Smooth muscle cell (in vitro differentiated cells): ENCODE results near the gene CD2BP2. TPM values are rescaled to one million over a fixed set of nuclear protein-coding genes. Genes with fewer than 3 reads are reported as not detected.

ENCODE experiments used
- DNase-seq: peaks from one replicate; lab custom pipeline; 2025; ENCODE audit not compliant: unreplicated experiment; lab: John Stamatoyannopoulos, UW
- H2AFZ ChIP-seq: fragments of 200-600 bp; sonication (generic); 2 replicates; pipeline ENCODE4 v1.6.0; 2016; ENCODE audit warnings: antibody characterized with exemption, low read depth, mild to moderate bottlenecking
- H3F3A ChIP-seq: fragments of 200-600 bp; sonication (generic); 2 replicates; pipeline ENCODE4 v1.6.0; 2017; ENCODE audit warnings: antibody characterized with exemption, low read depth
- H3K27ac ChIP-seq: fragments of 200-600 bp; sonication (generic); 2 replicates; pipeline ENCODE4 v1.5.1; 2016; ENCODE audit warnings: low read depth, mild to moderate bottlenecking
- H3K27me3 ChIP-seq: fragments of 200-600 bp; sonication (generic); 2 replicates; pipeline ENCODE4 v1.6.1; 2016; ENCODE audit warnings: low read depth, mild to moderate bottlenecking
- H3K36me3 ChIP-seq: fragments of 200-600 bp; sonication (generic); 2 replicates; pipeline ENCODE4 v1.5.1; 2016; ENCODE audit warnings: low read depth
- H3K4me1 ChIP-seq: fragments of 200-600 bp; sonication (generic); 2 replicates; pipeline ENCODE4 v1.5.1; 2016; ENCODE audit warnings: low read depth
- H3K4me2 ChIP-seq: fragments of 200-600 bp; sonication (generic); 2 replicates; pipeline ENCODE4 v1.6.0; 2016; ENCODE audit warnings: mild to moderate bottlenecking
- H3K4me3 ChIP-seq: fragments of 200-600 bp; sonication (generic); 2 replicates; pipeline ENCODE4 v1.5.1; 2016; ENCODE audit warnings: mild to moderate bottlenecking
- H3K79me2 ChIP-seq: fragments of 200-600 bp; sonication (generic); 2 replicates; pipeline ENCODE4 v1.6.0; 2016; ENCODE audit warnings: low read depth, mild to moderate bottlenecking
- H3K9ac ChIP-seq: fragments of 200-600 bp; sonication (generic); 2 replicates; pipeline ENCODE4 v1.6.0; 2016; ENCODE audit warnings: low read depth
- H3K9me3 ChIP-seq: fragments of 200-600 bp; sonication (generic); replicated peaks from 2 replicates; pipeline ENCODE4 v1.5.1; 2016; ENCODE audit warnings: low read depth
- H4K20me1 ChIP-seq: fragments of 200-600 bp; sonication (generic); 2 replicates; pipeline ENCODE4 v1.6.0; 2016; ENCODE audit warnings: low read depth
- WGBS: methylation state at CpG from one replicate; pipeline ENCODE4 v1.1.7; 2016; ENCODE audit warnings: low lambda C conversion rate; 5-methylcytosine and 5-hydroxymethylcytosine counted together
- polyA plus RNA-seq: library from polyadenylated mRNA; unstranded; fragments of >200 nt; fragmentation: Nextera tagmentation; extraction: Ambion mirVana; gene quantifications from 2 replicates; pipeline ENCODE4 v1.2.1, GENCODE V29; 2016
- total RNA-seq: library from RNA; depleted of rRNA; stranded (reverse); fragments of >200 nt; gene quantifications from 2 replicates; pipeline ENCODE4 v1.2.3, GENCODE V29; 2014
- TF ChIP-seq, protein P1 (sequence below): fragments of 200-600 bp; sonication (generic); IDR thresholded peaks from 2 replicates; pipeline ENCODE4 v1.5.1; 2017; ENCODE audit warnings: borderline replicate concordance, mild to moderate bottlenecking, antibody characterized with exemption; ENCODE audit not compliant: insufficient read depth, poor library complexity, severe bottlenecking

Gene CD2BP2
- total and polyA plus RNA-seq, 2 experiments from 2014 or later, result 30.3 to 42.0 TPM

DNA sequence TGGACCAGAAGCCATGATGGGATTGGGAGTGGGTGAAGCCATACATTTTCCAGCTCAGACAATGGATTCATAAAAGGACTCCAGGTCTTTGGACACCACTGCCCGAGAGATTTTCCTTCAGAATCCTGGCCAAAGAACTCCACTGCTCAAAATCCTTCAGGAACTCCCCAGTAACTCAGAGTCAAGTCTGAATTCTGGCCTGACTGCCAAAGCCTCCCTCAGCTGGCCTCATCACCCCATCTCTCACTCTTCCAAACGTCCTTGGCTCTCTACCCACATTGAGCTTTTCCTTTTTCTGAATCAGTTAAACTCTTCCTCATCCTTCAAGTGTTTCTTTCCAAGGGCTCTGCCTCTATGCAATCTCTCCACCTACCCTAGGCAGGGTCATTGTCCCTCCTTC is 28.4 kb upstream of the CD2BP2 start:
- Histone ChIP-seq H3K79me2 (no peaks in the 10 kb centered on the region), H4K20me1 (peaks cover 5% of the 10 kb centered on the region), H3K9me3 (no peaks in the 10 kb centered on the region), H3K4me2 (no peak overlapping the region), H3K36me3 (no peaks in the 10 kb centered on the region), H2AFZ (no peak overlapping the region), H3K27ac (no peak overlapping the region), H3K27me3 (no peaks in the 10 kb centered on the region), H3K4me3 (no peak overlapping the region), H3F3A (no peaks in the 10 kb centered on the region), H3K4me1 (no peaks in the 10 kb centered on the region), H3K9ac (no peak overlapping the region)
- WGBS, result 82% methylated on average over 2 of the region's 2 CpGs
- DNase-seq, result no peak
- TF ChIP-seq, protein P1, sequence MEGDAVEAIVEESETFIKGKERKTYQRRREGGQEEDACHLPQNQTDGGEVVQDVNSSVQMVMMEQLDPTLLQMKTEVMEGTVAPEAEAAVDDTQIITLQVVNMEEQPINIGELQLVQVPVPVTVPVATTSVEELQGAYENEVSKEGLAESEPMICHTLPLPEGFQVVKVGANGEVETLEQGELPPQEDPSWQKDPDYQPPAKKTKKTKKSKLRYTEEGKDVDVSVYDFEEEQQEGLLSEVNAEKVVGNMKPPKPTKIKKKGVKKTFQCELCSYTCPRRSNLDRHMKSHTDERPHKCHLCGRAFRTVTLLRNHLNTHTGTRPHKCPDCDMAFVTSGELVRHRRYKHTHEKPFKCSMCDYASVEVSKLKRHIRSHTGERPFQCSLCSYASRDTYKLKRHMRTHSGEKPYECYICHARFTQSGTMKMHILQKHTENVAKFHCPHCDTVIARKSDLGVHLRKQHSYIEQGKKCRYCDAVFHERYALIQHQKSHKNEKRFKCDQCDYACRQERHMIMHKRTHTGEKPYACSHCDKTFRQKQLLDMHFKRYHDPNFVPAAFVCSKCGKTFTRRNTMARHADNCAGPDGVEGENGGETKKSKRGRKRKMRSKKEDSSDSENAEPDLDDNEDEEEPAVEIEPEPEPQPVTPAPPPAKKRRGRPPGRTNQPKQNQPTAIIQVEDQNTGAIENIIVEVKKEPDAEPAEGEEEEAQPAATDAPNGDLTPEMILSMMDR, result no peak

DNA sequence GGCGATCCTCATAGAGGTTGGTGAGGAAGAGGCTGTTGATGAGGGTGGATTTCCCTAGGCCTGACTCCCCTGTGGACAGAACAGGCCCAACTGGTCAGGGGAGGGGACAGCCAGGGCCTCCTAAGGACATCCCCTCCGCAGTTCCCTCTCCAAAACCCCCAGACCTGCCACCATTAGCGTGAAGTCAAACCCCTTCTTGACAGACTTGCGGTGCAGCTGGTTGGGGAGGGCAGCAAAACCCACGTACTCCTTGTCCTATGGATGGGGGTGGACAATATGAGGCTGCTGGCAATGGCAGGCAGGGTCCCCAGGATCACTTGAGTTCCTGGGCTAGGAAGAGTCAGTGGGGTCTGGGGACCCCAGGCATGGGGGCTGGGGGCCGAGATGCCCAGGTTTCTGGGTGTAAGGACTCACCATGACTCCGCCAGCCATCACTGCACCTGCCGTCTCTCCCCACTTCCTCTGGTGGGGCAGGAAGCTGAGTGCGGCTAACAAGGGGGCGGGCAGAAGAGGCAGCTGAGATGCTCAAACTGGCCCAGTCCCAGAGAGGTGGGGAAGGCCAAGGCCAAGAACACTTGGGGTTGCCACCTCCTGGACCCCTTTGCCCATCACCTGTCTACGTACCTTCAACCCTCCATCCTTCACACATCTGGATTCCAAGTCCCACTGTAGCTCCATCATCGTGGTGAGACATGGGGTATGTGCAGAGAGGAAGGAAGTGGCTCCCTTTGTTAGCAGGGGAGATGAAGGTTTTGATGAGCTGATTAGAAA is 27.2 kb upstream of the CD2BP2 start, which contains the start of gene SEPTIN1:
TSS of gene SEPTIN1 (minus strand) at position 451 of the 771 bp plus-strand sequence. CDS start at position 432, 19 bp downstream.
- H3K27me3 ChIP-seq, result no peaks in the 10 kb centered on the region
- peaks cover 5% of the 10 kb centered on the region for H4K20me1 ChIP-seq
- H2AFZ ChIP-seq, result no peak within 1 kb of the TSS
- no peak for DNase-seq
- H3K79me2 ChIP-seq, result no peaks in the 10 kb centered on the region
- H3K4me2 ChIP-seq, result no peak within 1 kb of the TSS
- WGBS, result 87% methylated on average over 12 of the region's 12 CpGs
- TF ChIP-seq, protein P1, result no peak
- no peak within 1 kb of the TSS for H3K9ac ChIP-seq
- H3K9me3 ChIP-seq, result no peaks in the 10 kb centered on the region
- no peaks in the 10 kb centered on the region for H3F3A ChIP-seq
- no peak within 1 kb of the TSS for H3K27ac ChIP-seq
- no peaks in the 10 kb centered on the region for H3K36me3 ChIP-seq
- no peak within 1 kb of the TSS for H3K4me3 ChIP-seq
- H3K4me1 ChIP-seq, result peaks cover 2% of the 10 kb centered on the region

DNA sequence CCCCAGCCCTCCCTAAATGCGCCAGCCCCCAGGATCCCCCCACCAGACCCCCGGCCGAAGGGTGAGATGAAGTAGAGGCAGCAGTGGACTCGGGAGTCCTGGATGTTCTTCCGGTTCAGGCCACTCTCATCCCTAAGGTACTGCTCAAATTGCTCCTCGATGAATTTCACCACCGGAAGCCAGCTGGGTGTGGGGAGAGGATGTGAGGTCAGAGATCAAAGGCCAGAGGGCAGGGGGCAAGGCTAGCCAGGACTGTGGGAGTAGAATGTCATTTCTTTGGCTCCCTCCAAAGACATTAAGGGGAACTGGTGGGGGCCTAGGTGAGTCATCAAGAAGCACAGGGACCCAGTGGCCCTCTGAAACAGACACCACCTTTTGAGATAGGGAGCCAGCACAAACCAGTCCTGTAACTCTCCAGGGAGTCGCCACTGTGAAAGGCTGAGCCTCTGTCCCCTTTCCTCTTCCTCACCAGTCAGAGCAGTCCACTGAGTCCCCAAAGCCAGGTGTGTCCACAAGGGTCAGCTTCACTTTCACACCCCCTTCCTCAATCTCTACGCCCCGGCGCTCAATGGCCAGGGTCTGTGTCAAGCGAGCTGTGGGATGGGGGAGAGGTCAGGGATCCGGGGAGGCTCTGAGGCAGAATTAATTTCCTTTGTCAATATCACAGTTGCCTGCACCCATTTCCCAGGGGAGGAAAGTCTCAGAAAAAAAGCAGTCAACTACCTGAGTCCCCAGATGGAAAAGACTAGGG is 26.4 kb upstream of the CD2BP2 start:
- H3K9me3 ChIP-seq, result no peaks in the 10 kb centered on the region
- H2AFZ ChIP-seq, result no peak overlapping the region
- TF ChIP-seq, protein P1, result no peak
- H3K4me2 ChIP-seq, result no peak overlapping the region
- no peak overlapping the region for H3K4me3 ChIP-seq
- no peaks in the 10 kb centered on the region for H3K36me3 ChIP-seq
- no peak overlapping the region for H3K27ac ChIP-seq
- no peaks in the 10 kb centered on the region for H3K27me3 ChIP-seq
- no peak overlapping the region for H3K9ac ChIP-seq
- H3K79me2 ChIP-seq, result no peaks in the 10 kb centered on the region
- WGBS, result 95% methylated on average over 13 of the region's 13 CpGs
- peaks cover 5% of the 10 kb centered on the region for H4K20me1 ChIP-seq
- no peaks in the 10 kb centered on the region for H3F3A ChIP-seq
- peaks cover 9% of the 10 kb centered on the region for H3K4me1 ChIP-seq
- DNase-seq, result no peak
